Thyroid gland (tissue), 4 donors: Measurements from ENCODE around the gene SPACA6.

Experiments used
- POLR2A ChIP-seq, 2 donors: fragments of 450-650 bp; IDR thresholded peaks; one replicate each; pipeline ENCODE4 v1.6.1; 2017; ENCODE audit warnings: antibody characterized with exemption in 2 of 2, mild to moderate bottlenecking in 2 of 2, moderate library complexity in 1 of 2
- TF ChIP-seq, protein P1 (sequence below), 6 experiments: fragments of 200-600 bp in 3 of 6; fragments of 450-650 bp in 3 of 6; sonication (generic) in 3 of 6; IDR thresholded peaks; one replicate each; pipeline ENCODE4 v1.5.1; 2016 to 2019; ENCODE audit warnings: antibody characterized with exemption in 6 of 6, mild to moderate bottlenecking in 2 of 6, inconsistent platforms in 1 of 6, moderate library complexity in 1 of 6

- TF ChIP-seq, protein P1, sequence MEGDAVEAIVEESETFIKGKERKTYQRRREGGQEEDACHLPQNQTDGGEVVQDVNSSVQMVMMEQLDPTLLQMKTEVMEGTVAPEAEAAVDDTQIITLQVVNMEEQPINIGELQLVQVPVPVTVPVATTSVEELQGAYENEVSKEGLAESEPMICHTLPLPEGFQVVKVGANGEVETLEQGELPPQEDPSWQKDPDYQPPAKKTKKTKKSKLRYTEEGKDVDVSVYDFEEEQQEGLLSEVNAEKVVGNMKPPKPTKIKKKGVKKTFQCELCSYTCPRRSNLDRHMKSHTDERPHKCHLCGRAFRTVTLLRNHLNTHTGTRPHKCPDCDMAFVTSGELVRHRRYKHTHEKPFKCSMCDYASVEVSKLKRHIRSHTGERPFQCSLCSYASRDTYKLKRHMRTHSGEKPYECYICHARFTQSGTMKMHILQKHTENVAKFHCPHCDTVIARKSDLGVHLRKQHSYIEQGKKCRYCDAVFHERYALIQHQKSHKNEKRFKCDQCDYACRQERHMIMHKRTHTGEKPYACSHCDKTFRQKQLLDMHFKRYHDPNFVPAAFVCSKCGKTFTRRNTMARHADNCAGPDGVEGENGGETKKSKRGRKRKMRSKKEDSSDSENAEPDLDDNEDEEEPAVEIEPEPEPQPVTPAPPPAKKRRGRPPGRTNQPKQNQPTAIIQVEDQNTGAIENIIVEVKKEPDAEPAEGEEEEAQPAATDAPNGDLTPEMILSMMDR (IDR thresholded peaks at IDR 0.05): no peak
- TF ChIP-seq POLR2A (IDR thresholded peaks at IDR 0.05): no peak
These were observed 2.7 kb downstream of the SPACA6 start for GRCh38 chr19:51695702-51696315.
